Stimulated activated CD8-positive, alpha-beta memory T cell treated with anti-CD3 and anti-CD28 coated beads, Interleukin-15, amount 100 ng/mL, for 48 hours (primary cell): ENCODE data around the gene SEC62.

Experiments used
- DNase-seq, 2 donors: peaks; one replicate each; pipeline ENCODE4 v3.0.0-alpha.2; 2020; ENCODE audit warnings: low read depth in 2 of 2

The SEC62 gene

GRCh38 chr3:169966951-169967915 lies 626 bp downstream of the SEC62 start:
- peak in 1 of 2 donors; percentile 23 for DNase-seq

GRCh38 chr3:169968224-169968885 lies 1.7 kb downstream of the SEC62 start:
- no peak for DNase-seq

GRCh38 chr3:169969174-169970095 lies 2.8 kb downstream of the SEC62 start:
- no peak for DNase-seq

- no peak for DNase-seq
Measured at GRCh38 chr3:169970847-169971246, 4.2 kb downstream of the SEC62 start.

GRCh38 chr3:169971522-169971921 lies 4.9 kb downstream of the SEC62 start:
- DNase-seq, result no peak

GRCh38 chr3:169980055-169980454 lies 13.4 kb downstream of the SEC62 start:
- no peak for DNase-seq

GRCh38 chr3:169984292-169984691 lies 17.7 kb downstream of the SEC62 start:
- no peak for DNase-seq

- DNase-seq, result no peak
Measured at GRCh38 chr3:169990431-169990830, 23.8 kb downstream of the SEC62 start.

- no peak for DNase-seq
Measured at GRCh38 chr3:169992156-169992555, 25.5 kb downstream of the SEC62 start.

GRCh38 chr3:169992781-169993180 lies 26.2 kb downstream of the SEC62 start:
- no peak for DNase-seq

GRCh38 chr3:169993761-169994160 lies 27.2 kb downstream of the SEC62 start:
- no peak for DNase-seq

- no peak for DNase-seq
Measured at GRCh38 chr3:169996063-169996462, 29.5 kb downstream of the SEC62 start.

GRCh38 chr3:169998668-169999131 lies 32.1 kb downstream of the SEC62 start:
- no peak for DNase-seq

- DNase-seq, result no peak
Measured at GRCh38 chr3:169999433-169999832, 32.8 kb downstream of the SEC62 start.

- DNase-seq, result no peak
Measured at GRCh38 chr3:170000051-170000450, 33.4 kb downstream of the SEC62 start.

- no peak for DNase-seq
Measured at GRCh38 chr3:170002231-170002630, 35.6 kb downstream of the SEC62 start.

GRCh38 chr3:170002879-170003278 lies 36.3 kb downstream of the SEC62 start:
- DNase-seq, result no peak

- no peak for DNase-seq
Measured at GRCh38 chr3:170003881-170004356, 37.3 kb downstream of the SEC62 start.

- DNase-seq, result no peak
Measured at GRCh38 chr3:170007031-170007663, 40.5 kb downstream of the SEC62 start.

GRCh38 chr3:170010498-170010897 lies 43.9 kb downstream of the SEC62 start:
- no peak for DNase-seq
